T-helper 2 cell treated with Interferon-gamma antibody and Interleukin-4, amounts not matched to agents 100 ng/mL and 5 ng/mL, for 36 hours (primary cell): ENCODE results near the gene CNTD1. TPM values are rescaled to one million over a fixed set of nuclear protein-coding genes. Genes with fewer than 3 reads are reported as not detected.

Experiments used
- total RNA-seq: library from RNA; stranded (reverse); gene quantifications from 2 replicates; pipeline ENCODE4 v1.2.3, GENCODE V29; 2022

CNTD1 gene
- total RNA-seq, 1 donor from 2014 or later, result not detected

Other genes with a start within 250 kb of the CNTD1 start
- gene HSD17B1, start 245.9 kb upstream of the CNTD1 start, total RNA-seq, result 0.77 and 1.1 TPM in 2 replicates
- 83.5 and 90.0 TPM in 2 replicates for gene COASY, start 236.7 kb upstream of the CNTD1 start, total RNA-seq
- gene MLX, start 231.8 kb upstream of the CNTD1 start, total RNA-seq, result 69.6 and 71.3 TPM in 2 replicates
- gene PSMC3IP, start 221.1 kb upstream of the CNTD1 start, total RNA-seq, result 17.7 and 18.9 TPM in 2 replicates
- gene RETREG3, start 189.5 kb upstream of the CNTD1 start, total RNA-seq, result 50.7 and 52.7 TPM in 2 replicates
- gene TUBG1, start 189.2 kb upstream of the CNTD1 start, total RNA-seq, result 66.8 and 67.6 TPM in 2 replicates
- 5.5 and 6.0 TPM in 2 replicates for gene TUBG2, start 139.6 kb upstream of the CNTD1 start, total RNA-seq
- 0.27 and 0.36 TPM in 2 replicates for gene PLEKHH3, start 121.9 kb upstream of the CNTD1 start, total RNA-seq
- gene CCR10, start 117.0 kb upstream of the CNTD1 start, total RNA-seq, result 0.30 and 0.34 TPM in 2 replicates
- 0.61 and 0.66 TPM in 2 replicates for gene CNTNAP1, start 116.3 kb upstream of the CNTD1 start, total RNA-seq
- 42.0 and 43.7 TPM in 2 replicates for gene EZH1, start 53.8 kb upstream of the CNTD1 start, total RNA-seq
- not detected in 2 replicates for gene RAMP2, start 37.6 kb upstream of the CNTD1 start, total RNA-seq
- 68.9 and 69.5 TPM in 2 replicates for gene VPS25, start 25.4 kb upstream of the CNTD1 start, total RNA-seq
- 0.11 and 0.50 TPM in 2 replicates for gene WNK4, start 18.3 kb upstream of the CNTD1 start, total RNA-seq
- gene COA3, start 157 bp upstream of the CNTD1 start, total RNA-seq, result 48.9 and 51.3 TPM in 2 replicates
- 93.3 and 105 TPM in 2 replicates for gene BECN1, start 25.4 kb downstream of the CNTD1 start, total RNA-seq
- 138 and 142 TPM in 2 replicates for gene PSME3, start 34.5 kb downstream of the CNTD1 start, total RNA-seq
- gene AOC2, start 45.7 kb downstream of the CNTD1 start, total RNA-seq, result 2.3 and 2.7 TPM in 2 replicates
- gene AOC3, start 52.3 kb downstream of the CNTD1 start, total RNA-seq, result 0.70 and 1.1 TPM in 2 replicates
- not detected in 2 replicates for gene G6PC1, start 101.9 kb downstream of the CNTD1 start, total RNA-seq
- gene AARSD1, start 165.6 kb downstream of the CNTD1 start, total RNA-seq, result 50.1 and 52.2 TPM in 2 replicates
- 0.43 and 0.52 TPM in 2 replicates for gene PTGES3L, start 181.2 kb downstream of the CNTD1 start, total RNA-seq
- 14.9 and 17.5 TPM in 2 replicates for gene RUNDC1, start 181.7 kb downstream of the CNTD1 start, total RNA-seq
- gene RPL27, start 199.6 kb downstream of the CNTD1 start, total RNA-seq, result 943 and 969 TPM in 2 replicates
- gene IFI35, start 207.9 kb downstream of the CNTD1 start, total RNA-seq, result 101 and 103 TPM in 2 replicates
- 18.4 and 18.5 TPM in 2 replicates for gene VAT1, start 223.5 kb downstream of the CNTD1 start, total RNA-seq
- 0.25 TPM in 1 of 2 replicates, not detected in the other for gene RND2, start 226.4 kb downstream of the CNTD1 start, total RNA-seq